PC-3 (cell line): Measurements from ENCODE around the gene F12.

Experiments
- CTCF ChIP-seq: fragments of 300-600 bp; sonication (generic); conservative IDR thresholded peaks from 2 replicates; pipeline ENCODE4 v1.5.1; 2017; ENCODE audit warnings: antibody characterized with exemption, low read depth, mild to moderate bottlenecking, low read length
- EZH2 ChIP-seq: fragments of 300-600 bp; sonication (generic); IDR thresholded peaks from one replicate; pipeline ENCODE4 v1.6.1; 2017; ENCODE audit warnings: antibody characterized with exemption, mild to moderate bottlenecking, low read length; ENCODE audit not compliant: unreplicated experiment

GRCh38 chr5:177425801-177426565 is 16.6 kb upstream of the F12 start:
- TF ChIP-seq CTCF, result no peak
- no peak for TF ChIP-seq EZH2
